ENCODE data around the gene ALK.

The ALK gene

GRCh38 chr2:29480426-29480825 lies 441.0 kb downstream of the ALK start:
- H3K27ac ChIP-seq = no peak overlapping the region
- TF ChIP-seq, protein P1, sequence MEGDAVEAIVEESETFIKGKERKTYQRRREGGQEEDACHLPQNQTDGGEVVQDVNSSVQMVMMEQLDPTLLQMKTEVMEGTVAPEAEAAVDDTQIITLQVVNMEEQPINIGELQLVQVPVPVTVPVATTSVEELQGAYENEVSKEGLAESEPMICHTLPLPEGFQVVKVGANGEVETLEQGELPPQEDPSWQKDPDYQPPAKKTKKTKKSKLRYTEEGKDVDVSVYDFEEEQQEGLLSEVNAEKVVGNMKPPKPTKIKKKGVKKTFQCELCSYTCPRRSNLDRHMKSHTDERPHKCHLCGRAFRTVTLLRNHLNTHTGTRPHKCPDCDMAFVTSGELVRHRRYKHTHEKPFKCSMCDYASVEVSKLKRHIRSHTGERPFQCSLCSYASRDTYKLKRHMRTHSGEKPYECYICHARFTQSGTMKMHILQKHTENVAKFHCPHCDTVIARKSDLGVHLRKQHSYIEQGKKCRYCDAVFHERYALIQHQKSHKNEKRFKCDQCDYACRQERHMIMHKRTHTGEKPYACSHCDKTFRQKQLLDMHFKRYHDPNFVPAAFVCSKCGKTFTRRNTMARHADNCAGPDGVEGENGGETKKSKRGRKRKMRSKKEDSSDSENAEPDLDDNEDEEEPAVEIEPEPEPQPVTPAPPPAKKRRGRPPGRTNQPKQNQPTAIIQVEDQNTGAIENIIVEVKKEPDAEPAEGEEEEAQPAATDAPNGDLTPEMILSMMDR (IDR thresholded peaks at IDR 0.05) = no peak
- TF ChIP-seq ZFX (IDR thresholded peaks at IDR 0.05; ENCODE audit: borderline replicate concordance) = no peak

- no peak overlapping the region for H3K27ac ChIP-seq
- TF ChIP-seq ZFX (IDR thresholded peaks at IDR 0.05; ENCODE audit: borderline replicate concordance) = no peak
- TF ChIP-seq, protein P1 (IDR thresholded peaks at IDR 0.05) = no peak
These were observed 442.0 kb downstream of the ALK start for GRCh38 chr2:29479401-29479800.

DNA sequence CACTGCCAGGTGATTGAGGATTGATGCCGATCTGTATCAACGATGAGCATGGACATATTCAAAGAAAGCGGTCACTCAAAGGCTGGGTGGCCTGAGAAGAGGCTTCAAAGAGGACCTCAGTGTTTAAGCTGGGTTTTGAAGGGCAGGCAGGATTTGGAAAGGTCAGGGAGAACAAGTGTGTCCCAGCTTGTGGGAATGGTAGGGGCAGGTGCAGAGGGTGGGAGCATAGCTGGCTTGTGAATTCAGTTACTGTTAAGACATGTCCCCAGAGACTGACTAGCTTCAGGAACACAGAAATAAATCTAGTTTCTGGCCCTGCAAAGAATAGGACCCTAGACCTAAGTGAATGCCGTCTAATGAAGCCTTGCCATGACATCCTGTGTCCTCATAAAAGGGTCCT lies 442.7 kb downstream of the ALK start:
- TF ChIP-seq ZFX (IDR thresholded peaks at IDR 0.05; ENCODE audit: borderline replicate concordance) = no peak
- TF ChIP-seq, protein P1 (IDR thresholded peaks at IDR 0.05) = no peak
- H3K27ac ChIP-seq = no peak overlapping the region

DNA sequence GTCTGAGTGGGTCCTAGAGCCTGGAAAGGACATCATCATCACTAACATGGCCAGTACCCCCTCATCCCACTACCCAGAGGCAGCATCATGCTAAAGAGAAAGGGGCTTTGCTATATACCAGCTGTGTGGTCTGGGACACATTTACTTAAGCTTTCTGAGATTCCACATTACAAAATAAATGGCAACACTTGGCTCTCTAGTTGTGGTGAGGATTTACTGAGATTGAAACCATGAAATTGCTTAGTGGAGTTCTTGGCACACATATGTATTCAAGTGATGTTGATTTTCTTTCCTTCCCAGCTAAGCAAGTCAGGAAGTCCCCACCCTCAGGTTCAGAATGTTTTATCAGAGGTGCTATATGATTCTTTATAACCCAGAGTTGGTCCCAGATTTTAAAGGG lies 444.2 kb downstream of the ALK start:
- TF ChIP-seq, protein P1 (IDR thresholded peaks at IDR 0.05) = no peak
- TF ChIP-seq ZFX (IDR thresholded peaks at IDR 0.05; ENCODE audit: borderline replicate concordance) = no peak
- no peak overlapping the region for H3K27ac ChIP-seq

- no peak overlapping the region for H3K27ac ChIP-seq
- no peak for TF ChIP-seq ZFX (IDR thresholded peaks at IDR 0.05; ENCODE audit: borderline replicate concordance)
- TF ChIP-seq, protein P1 (IDR thresholded peaks at IDR 0.05) = no peak
These were observed 445.9 kb downstream of the ALK start for GRCh38 chr2:29475499-29475898.

- H3K27ac ChIP-seq = no peak overlapping the region
- TF ChIP-seq ZFX (IDR thresholded peaks at IDR 0.05; ENCODE audit: borderline replicate concordance) = no peak
- TF ChIP-seq, protein P1 (IDR thresholded peaks at IDR 0.05) = no peak
These were observed 451.4 kb downstream of the ALK start for GRCh38 chr2:29469961-29470360.

- TF ChIP-seq, protein P1 (IDR thresholded peaks at IDR 0.05) = no peak
- no peak for TF ChIP-seq ZFX (IDR thresholded peaks at IDR 0.05; ENCODE audit: borderline replicate concordance)
- no peak overlapping the region for H3K27ac ChIP-seq
These were observed 451.9 kb downstream of the ALK start for GRCh38 chr2:29469516-29469915.

Measured in 22Rv1 (cell line).